H1 (cell line): Measurements from ENCODE around the gene SMYD3. TPM values are rescaled to one million over a fixed set of nuclear protein-coding genes. Genes with fewer than 3 reads are reported as not detected.

Experiments
- CTCF ChIA-PET: fragments of 300-600 bp; sonication (Branson Sonifier 250); formaldehyde crosslinking; loops from one replicate; lab custom pipeline; 2021; ENCODE audit not compliant: partially characterized antibody; lab: Charles Lee
- POLR2A ChIA-PET: fragments of 300-600 bp; sonication (Branson Sonifier 250); formaldehyde crosslinking; loops from one replicate; lab custom pipeline; 2021; ENCODE audit warnings: inconsistent platforms; ENCODE audit not compliant: partially characterized antibody; lab: Charles Lee
- DNase-seq, 2 experiments: peaks; one replicate each; pipeline versions ENCODE4 v3.0.0 to v3.0.0-alpha.2; 2010 to 2022; ENCODE audit warnings: low spot score in 2 of 2, low read depth in 1 of 2, mixed read lengths in 1 of 2
- FAIRE-seq: peaks from 2 replicates; lab custom pipeline; 2011; peaks lifted over from hg19 to GRCh38; lab: Jason Lieb, UNC
- H2AFZ ChIP-seq: 2 replicates; pipeline ENCODE4 v1.8.1; 2012; ENCODE audit warnings: low read length, inconsistent platforms
- H2AK5ac ChIP-seq: 2 replicates; pipeline ENCODE4 v1.6.1; 2013; ENCODE audit warnings: low read depth, low read length
- H2BK120ac ChIP-seq: replicated peaks from 2 replicates; pipeline ENCODE3; 2013; ENCODE audit warnings: low read depth, low read length, inconsistent platforms
- H2BK12ac ChIP-seq: 2 replicates; pipeline ENCODE4 v1.6.1; 2013; ENCODE audit warnings: low read depth, low read length
- H2BK15ac ChIP-seq: 2 replicates; pipeline ENCODE4 v1.6.1; 2013; ENCODE audit warnings: low read length
- H2BK20ac ChIP-seq: 2 replicates; pipeline ENCODE4 v1.6.1; 2013; ENCODE audit warnings: low read length
- H2BK5ac ChIP-seq: 2 replicates; pipeline ENCODE4 v1.6.1; 2013; ENCODE audit warnings: low read depth, low read length
- H3K14ac ChIP-seq: 2 replicates; pipeline ENCODE4 v1.6.1; 2013; ENCODE audit warnings: inconsistent platforms; ENCODE audit not compliant: insufficient read length
- H3K18ac ChIP-seq: 2 replicates; pipeline ENCODE4 v1.6.1; 2013; ENCODE audit warnings: low read length; ENCODE audit errors: extremely low read depth
- H3K23ac ChIP-seq: 2 replicates; pipeline ENCODE4 v1.6.1; 2013; ENCODE audit warnings: inconsistent platforms; ENCODE audit not compliant: insufficient read length
- H3K23me2 ChIP-seq: 2 replicates; pipeline ENCODE4 v1.6.1; 2013; ENCODE audit warnings: low read depth, low read length
- H3K27ac ChIP-seq: 2 replicates; pipeline ENCODE4 v1.6.1; 2011; ENCODE audit warnings: low read depth, low read length, inconsistent platforms
- H3K27me3 ChIP-seq, 4 experiments: replicated peaks in 1 of 4; 1 replicate in 1 of 4; 2 replicates in 3 of 4; pipeline versions ENCODE4 v1.6.1 to v1.8.1; 2011 to 2013; ENCODE audit warnings: low read length in 3 of 4, mild to moderate bottlenecking in 3 of 4, inconsistent platforms in 2 of 4, mixed read lengths in 2 of 4, moderate library complexity in 1 of 4; ENCODE audit not compliant: control insufficient read depth in 3 of 4, insufficient read depth in 3 of 4; ENCODE audit errors: extremely low read depth in 1 of 4
- H3K36me3 ChIP-seq, 4 experiments: 2 replicates each; pipeline versions ENCODE4 v1.6.1 to v1.8.1; 2011 to 2013; ENCODE audit warnings: mild to moderate bottlenecking in 4 of 4, low read length in 3 of 4, moderate library complexity in 2 of 4, control low read depth in 1 of 4, inconsistent platforms in 1 of 4; ENCODE audit not compliant: insufficient read depth in 4 of 4, control insufficient read depth in 2 of 4
- H3K4ac ChIP-seq: replicated peaks from 2 replicates; pipeline ENCODE3; 2013; ENCODE audit warnings: low read length, low read depth, mixed read lengths, inconsistent platforms; ENCODE audit not compliant: insufficient read length
- H3K4me1 ChIP-seq, 4 experiments: replicated peaks in 1 of 4; 1 replicate in 1 of 4; 2 replicates in 3 of 4; pipeline versions ENCODE4 v1.6.1 to v1.8.1; 2011 to 2013; ENCODE audit warnings: low read length in 3 of 4, inconsistent platforms in 2 of 4, mixed read lengths in 1 of 4; ENCODE audit not compliant: insufficient read depth in 4 of 4, control insufficient read depth in 3 of 4
- H3K4me2 ChIP-seq, 2 experiments: 2 replicates each; pipeline versions ENCODE4 v1.6.1 to v1.8.1; 2011 to 2013; ENCODE audit warnings: low read depth in 2 of 2, low read length in 2 of 2, control low read depth in 1 of 2, inconsistent platforms in 1 of 2, mild to moderate bottlenecking in 1 of 2; ENCODE audit not compliant: insufficient read depth in 1 of 2
- H3K4me3 ChIP-seq, 4 experiments: fragments of 200-600, 300-600 bp in 1 of 4; sonication (generic), shearing (Covaris generic), sonication (Bioruptor Twin) in 1 of 4; 2 replicates each; pipeline versions ENCODE4 v1.5.1 to v1.8.1; 2011 to 2016; ENCODE audit warnings: low read length in 4 of 4, low read depth in 3 of 4, control low read depth in 2 of 4, inconsistent platforms in 2 of 4, mild to moderate bottlenecking in 2 of 4, mixed read lengths in 1 of 4, moderate library complexity in 1 of 4; ENCODE audit not compliant: insufficient read depth in 2 of 4; ENCODE audit errors: extremely low read depth in 1 of 4
- H3K56ac ChIP-seq: replicated peaks from 2 replicates; pipeline ENCODE3; 2013; ENCODE audit warnings: low read depth, mild to moderate bottlenecking, mixed read lengths, low read length, inconsistent platforms; ENCODE audit not compliant: insufficient read length
- H3K79me1 ChIP-seq: 2 replicates; pipeline ENCODE4 v1.6.1; 2013; ENCODE audit warnings: low read depth, low read length, control low read depth
- H3K79me2 ChIP-seq, 2 experiments: 2 replicates each; pipeline versions ENCODE4 v1.6.1 to v1.8.1; 2012 to 2013; ENCODE audit warnings: low read length in 2 of 2, mild to moderate bottlenecking in 2 of 2, inconsistent platforms in 1 of 2; ENCODE audit not compliant: insufficient read depth in 2 of 2, control insufficient read depth in 1 of 2
- H3K9ac ChIP-seq, 4 experiments: replicated peaks in 1 of 4; 1 replicate in 1 of 4; 2 replicates in 3 of 4; pipeline versions ENCODE4 v1.6.1 to v1.8.1; 2011 to 2013; ENCODE audit warnings: low read depth in 3 of 4, low read length in 3 of 4, control low read depth in 2 of 4, mild to moderate bottlenecking in 2 of 4, moderate library complexity in 2 of 4, inconsistent platforms in 1 of 4; ENCODE audit errors: extremely low read depth in 1 of 4
- H3K9me3 ChIP-seq, 2 experiments: 2 replicates each; pipeline versions ENCODE4 v1.6.1 to v1.8.1; 2012 to 2013; ENCODE audit warnings: mild to moderate bottlenecking in 2 of 2, moderate library complexity in 2 of 2, control low read depth in 1 of 2, inconsistent platforms in 1 of 2, low read depth in 1 of 2, low read length in 1 of 2, mixed read lengths in 1 of 2; ENCODE audit not compliant: insufficient read depth in 2 of 2
- H4K20me1 ChIP-seq, 2 experiments: replicated peaks in 1 of 2; 2 replicates each; pipeline versions ENCODE3 to v1.8.1; 2011 to 2013; ENCODE audit warnings: inconsistent platforms in 2 of 2, low read length in 2 of 2, mild to moderate bottlenecking in 1 of 2; ENCODE audit not compliant: insufficient read depth in 2 of 2, control insufficient read depth in 1 of 2
- H4K5ac ChIP-seq: 2 replicates; pipeline ENCODE4 v1.6.1; 2013; ENCODE audit warnings: low read length, low read depth, mixed read lengths, inconsistent platforms; ENCODE audit not compliant: insufficient read length
- H4K8ac ChIP-seq: 2 replicates; pipeline ENCODE4 v1.8.0; 2013; ENCODE audit warnings: mild to moderate bottlenecking, moderate library complexity, low read length, inconsistent platforms; ENCODE audit not compliant: insufficient read depth; ENCODE audit errors: extremely low read depth
- H4K91ac ChIP-seq: replicated peaks from 2 replicates; pipeline ENCODE3; 2013; ENCODE audit warnings: low read length, mixed read lengths, inconsistent platforms; ENCODE audit not compliant: insufficient read length
- BRCA1 ChIP-seq: IDR thresholded peaks from 2 replicates; pipeline ENCODE4 v1.6.1; 2012; ENCODE audit warnings: low read depth, low read length, improper control_type of control experiment
- CBX5 ChIP-seq: fragments of 300-800, 300-1000 bp; sonication (generic); IDR thresholded peaks from 2 replicates; pipeline ENCODE4 v1.7.1; 2016; ENCODE audit warnings: antibody characterized with exemption, low read length, low read depth
- CEBPB ChIP-seq: IDR thresholded peaks from 2 replicates; pipeline ENCODE4 v1.6.1; 2012; ENCODE audit warnings: low read depth, low read length
- CTCF ChIP-seq, 3 experiments: IDR thresholded peaks; 1 replicate in 2 of 3; 2 replicates in 1 of 3; pipeline versions ENCODE4 v1.5.1 to v1.6.1; 2011; ENCODE audit warnings: low read length in 3 of 3, mild to moderate bottlenecking in 3 of 3, inconsistent platforms in 2 of 3, low read depth in 1 of 3, moderate library complexity in 1 of 3; ENCODE audit not compliant: insufficient read depth in 1 of 3; ENCODE audit errors: control extremely low read depth in 1 of 3
- FOSL1 ChIP-seq: IDR thresholded peaks from 2 replicates; pipeline ENCODE4 v1.6.1; 2011; ENCODE audit warnings: mild to moderate bottlenecking, low read depth, low read length, moderate library complexity; ENCODE audit not compliant: insufficient read depth
- KDM5A ChIP-seq: fragments of 200-600 bp; IDR thresholded peaks from 2 replicates; pipeline ENCODE4 v1.7.1; 2012; ENCODE audit warnings: mild to moderate bottlenecking, low read length, inconsistent platforms, mixed read lengths
- NRF1 ChIP-seq: IDR thresholded peaks from 2 replicates; pipeline ENCODE4 v1.6.1; 2011; ENCODE audit warnings: mild to moderate bottlenecking, low read depth, low read length, improper control_type of control experiment
- RBBP5 ChIP-seq: IDR thresholded peaks from 2 replicates; pipeline ENCODE4 v1.7.1; 2012; ENCODE audit warnings: low read depth, mild to moderate bottlenecking, inconsistent platforms, low read length, moderate library complexity, borderline replicate concordance
- USF2 ChIP-seq: IDR thresholded peaks from 2 replicates; pipeline ENCODE4 v1.6.1; 2011; ENCODE audit warnings: low read length, improper control_type of control experiment
- WGBS, 2 experiments: shearing (Covaris generic) in 1 of 2; methylation state at CpG; one replicate each; pipeline versions ENCODE4 v1.1.6 to v1.1.7; 2013 to 2015; ENCODE audit warnings: low lambda C conversion rate in 2 of 2, mixed read lengths in 2 of 2, inconsistent platforms in 1 of 2, low coverage in 1 of 2, missing lambda C conversion rate in 1 of 2; ENCODE audit not compliant: insufficient replicate concordance in 2 of 2, insufficient coverage in 1 of 2, insufficient read length in 1 of 2; ENCODE audit errors: extremely low coverage in 1 of 2, missing lambda C conversion rate in 1 of 2; 5-methylcytosine and 5-hydroxymethylcytosine counted together
- polyA plus RNA-seq, 7 experiments: library from polyadenylated mRNA; depleted of rRNA in 3 of 7; stranded (reverse) in 5 of 7; unstranded in 2 of 7; fragments of >200 nt in 5 of 7; fragments of 200-250 nt in 2 of 7; gene quantifications; 1 replicate in 5 of 7; 2 replicates in 1 of 7; 4 replicates in 1 of 7; pipeline versions ENCODE4 v1.2.1 to v1.2.3, GENCODE V29; 2011 to 2013; ENCODE audit warnings: missing spikeins in 2 of 7, mixed read lengths in 2 of 7
- total RNA-seq: library from RNA; stranded (reverse); fragmentation: NEBNext Ultra II Directional; extraction: Animal tissue kit (Norgen Biotek cat#: 25700); gene quantifications from 2 replicates; pipeline ENCODE4 v1.2.1, GENCODE V29; 2021

Gene SMYD3
- total and polyA plus RNA-seq, 2 of the 8 experiments (the other 6 are each of a cell fraction or from before 2014, with no cell fraction given) = 17.3 to 25.4 TPM

- Histone ChIP-seq H3K14ac (no peak overlapping the region), H4K5ac (no peak overlapping the region), H2BK12ac (no peak overlapping the region), H3K4ac (no peak overlapping the region), H4K20me1 (no peaks in the 10 kb centered on the region), H3K79me2 (no peaks in the 10 kb centered on the region), H3K23me2 (no peaks in the 10 kb centered on the region), H3K9ac (no peak overlapping the region), H4K91ac (no peak overlapping the region), H3K56ac (no peak overlapping the region), H2AFZ (no peak overlapping the region), H3K4me1 (no peaks in the 10 kb centered on the region; a peak in 1 of 7 replicates), H3K27ac (no peak overlapping the region), H3K79me1 (no peaks in the 10 kb centered on the region), H3K23ac (no peak overlapping the region), H4K8ac (no peak overlapping the region), H2AK5ac (no peak overlapping the region), H3K27me3 (no peaks in the 10 kb centered on the region), H2BK20ac (no peak overlapping the region), H2BK5ac (no peak overlapping the region), H2BK120ac (no peak overlapping the region), H3K4me3 (no peak overlapping the region), H3K9me3 (no peaks in the 10 kb centered on the region), H2BK15ac (no peak overlapping the region), H3K36me3 (no peaks in the 10 kb centered on the region), H3K18ac (no peak overlapping the region), H3K4me2 (no peak overlapping the region)
- ChIA-PET POLR2A (no interaction called here), CTCF (interaction anchor here (1.2 to 1.4 kb wide), 2 partner anchors 10 to 196 kb away, joined by 3 to 4 read pairs; no protein-coding TSS in a partner anchor)
- DNase-seq (no peak), FAIRE-seq (no peak)
- WGBS, 2 experiments = 86% methylated on average over 6 of the region's 6 CpGs; no CpG with 5 or more reads in 1 of the 2 experiments
- TF ChIP-seq KDM5A = no peak
- TF ChIP-seq NRF1 = no peak
- no peak for TF ChIP-seq CEBPB
- TF ChIP-seq FOSL1 = no peak
- TF ChIP-seq USF2 = no peak
- no peak for TF ChIP-seq BRCA1
- no peak for TF ChIP-seq CBX5
- TF ChIP-seq RBBP5 = no peak
- TF ChIP-seq CTCF (IDR thresholded peaks at IDR 0.05; ENCODE audit: control extremely low read depth in 1 of 3, insufficient read depth in 1 of 3, low read depth in 1 of 3, low read length in 3 of 3) = no peak
Measured at GRCh38 chr1:246301553-246302250, 205.4 kb downstream of the SMYD3 start.
